Duodenal mucosa (tissue), 2 donors: Measurements from ENCODE around the gene TNS3.

ENCODE experiments used
- H3K27ac ChIP-seq: one replicate; pipeline ENCODE4 v1.7.0; 2013; ENCODE audit warnings: low read depth, low read length
- H3K27me3 ChIP-seq, 2 donors: one replicate each; pipeline ENCODE4 v1.7.0; 2013; ENCODE audit warnings: low read length in 2 of 2, control low read depth in 1 of 2; ENCODE audit not compliant: insufficient read depth in 2 of 2, control insufficient read depth in 1 of 2
- H3K36me3 ChIP-seq, 2 donors: one replicate each; pipeline ENCODE4 v1.7.0; 2013; ENCODE audit warnings: low read length in 2 of 2, control low read depth in 1 of 2; ENCODE audit not compliant: insufficient read depth in 2 of 2, control insufficient read depth in 1 of 2
- H3K4me1 ChIP-seq, 2 donors: one replicate each; pipeline ENCODE4 v1.7.0; 2013; ENCODE audit warnings: low read length in 2 of 2, control low read depth in 1 of 2; ENCODE audit not compliant: insufficient read depth in 2 of 2, control insufficient read depth in 1 of 2
- H3K4me3 ChIP-seq, 2 donors: one replicate each; pipeline ENCODE4 v1.7.0; 2013; ENCODE audit warnings: low read length in 2 of 2, low read depth in 1 of 2
- H3K9ac ChIP-seq, 2 donors: one replicate each; pipeline ENCODE4 v1.7.0; 2013; ENCODE audit warnings: low read length in 2 of 2, low read depth in 1 of 2
- H3K9me3 ChIP-seq, 2 donors: one replicate each; pipeline ENCODE4 v1.7.0; 2013; ENCODE audit warnings: low read length in 2 of 2, control low read depth in 1 of 2; ENCODE audit not compliant: control insufficient read depth in 1 of 2

Gene TNS3

GRCh38 chr7:47407136-47407535, 174.8 kb downstream of the TNS3 start:
- no peaks in the 10 kb centered on the region for H3K27me3 ChIP-seq
- H3K27ac ChIP-seq = no peak overlapping the region
- no peak overlapping the region for H3K9ac ChIP-seq
- H3K4me3 ChIP-seq = no peak overlapping the region
- peaks cover 34 to 39% of the 10 kb centered on the region in 2 donors for H3K36me3 ChIP-seq
- peaks cover 39 to 41% of the 10 kb centered on the region in 2 donors for H3K4me1 ChIP-seq
- no peaks in the 10 kb centered on the region for H3K9me3 ChIP-seq

- no peaks in the 10 kb centered on the region for H3K9me3 ChIP-seq
- peaks cover 32 to 39% of the 10 kb centered on the region in 2 donors for H3K36me3 ChIP-seq
- H3K9ac ChIP-seq = no peak overlapping the region
- H3K27me3 ChIP-seq = no peaks in the 10 kb centered on the region
- H3K4me3 ChIP-seq = no peak overlapping the region
- no peak overlapping the region for H3K27ac ChIP-seq
- peaks cover 39 to 41% of the 10 kb centered on the region in 2 donors for H3K4me1 ChIP-seq
Observed at GRCh38 chr7:47406801-47407129, 175.1 kb downstream of the TNS3 start.

GRCh38 chr7:47405921-47406800, 175.8 kb downstream of the TNS3 start:
- peak overlapping the region; percentile 21 to 23 for H3K4me3 ChIP-seq
- H3K9me3 ChIP-seq = no peaks in the 10 kb centered on the region
- H3K27ac ChIP-seq = peak overlapping the region; percentile 28
- peak overlapping the region in 1 of 2 donors; percentile 9 for H3K9ac ChIP-seq
- peaks cover 34 to 39% of the 10 kb centered on the region in 2 donors for H3K36me3 ChIP-seq
- no peaks in the 10 kb centered on the region for H3K27me3 ChIP-seq
- peaks cover 39 to 41% of the 10 kb centered on the region in 2 donors for H3K4me1 ChIP-seq

- peaks cover 35 to 39% of the 10 kb centered on the region in 2 donors for H3K36me3 ChIP-seq
- H3K4me1 ChIP-seq = peaks cover 39 to 41% of the 10 kb centered on the region in 2 donors
- peak overlapping the region; percentile 28 for H3K27ac ChIP-seq
- peak overlapping the region in 1 of 2 donors; percentile 31 for H3K4me3 ChIP-seq
- no peaks in the 10 kb centered on the region for H3K27me3 ChIP-seq
- H3K9ac ChIP-seq = peak overlapping the region in 1 of 2 donors; percentile 9
- no peaks in the 10 kb centered on the region for H3K9me3 ChIP-seq
Observed at GRCh38 chr7:47405286-47405904, 176.5 kb downstream of the TNS3 start.

GRCh38 chr7:47404010-47404409, 177.9 kb downstream of the TNS3 start:
- Histone ChIP-seq H3K9ac (no peak overlapping the region), H3K9me3 (no peaks in the 10 kb centered on the region), H3K4me3 (no peak overlapping the region), H3K4me1 (peaks cover 39 to 41% of the 10 kb centered on the region in 2 donors), H3K27ac (no peak overlapping the region), H3K36me3 (peaks cover 33 to 37% of the 10 kb centered on the region in 2 donors), H3K27me3 (no peaks in the 10 kb centered on the region)

- Histone ChIP-seq H3K4me1 (peaks cover 31 to 33% of the 10 kb centered on the region in 2 donors), H3K27me3 (no peaks in the 10 kb centered on the region), H3K4me3 (no peak overlapping the region), H3K27ac (no peak overlapping the region), H3K9me3 (no peaks in the 10 kb centered on the region), H3K9ac (no peak overlapping the region), H3K36me3 (peaks cover 28 to 35% of the 10 kb centered on the region in 2 donors)
Observed at GRCh38 chr7:47402941-47403866, 178.7 kb downstream of the TNS3 start.

GRCh38 chr7:47401611-47402570, 180.0 kb downstream of the TNS3 start:
- H3K4me1 ChIP-seq = peaks cover 18 to 20% of the 10 kb centered on the region in 2 donors
- no peaks in the 10 kb centered on the region for H3K9me3 ChIP-seq
- H3K9ac ChIP-seq = no peak overlapping the region
- H3K27me3 ChIP-seq = no peaks in the 10 kb centered on the region
- H3K4me3 ChIP-seq = no peak overlapping the region
- H3K27ac ChIP-seq = no peak overlapping the region
- peaks cover 26 to 41% of the 10 kb centered on the region in 2 donors for H3K36me3 ChIP-seq

GRCh38 chr7:47400741-47401206, 181.1 kb downstream of the TNS3 start:
- H3K4me3 ChIP-seq = no peak overlapping the region
- H3K4me1 ChIP-seq = peaks cover 7 to 9% of the 10 kb centered on the region in 2 donors
- no peak overlapping the region for H3K27ac ChIP-seq
- H3K9me3 ChIP-seq = no peaks in the 10 kb centered on the region
- peaks cover 37 to 52% of the 10 kb centered on the region in 2 donors for H3K36me3 ChIP-seq
- no peak overlapping the region for H3K9ac ChIP-seq
- no peaks in the 10 kb centered on the region for H3K27me3 ChIP-seq

GRCh38 chr7:47400001-47400400, 181.9 kb downstream of the TNS3 start:
- no peak overlapping the region for H3K27ac ChIP-seq
- no peaks in the 10 kb centered on the region for H3K27me3 ChIP-seq
- H3K9me3 ChIP-seq = no peaks in the 10 kb centered on the region
- no peak overlapping the region for H3K4me3 ChIP-seq
- peaks cover 44 to 60% of the 10 kb centered on the region in 2 donors for H3K36me3 ChIP-seq
- H3K4me1 ChIP-seq = peaks cover 0 to 1% of the 10 kb centered on the region in 2 donors
- no peak overlapping the region for H3K9ac ChIP-seq
